ENCODE results near the gene MAMLD1.

Gene MAMLD1

DNA sequence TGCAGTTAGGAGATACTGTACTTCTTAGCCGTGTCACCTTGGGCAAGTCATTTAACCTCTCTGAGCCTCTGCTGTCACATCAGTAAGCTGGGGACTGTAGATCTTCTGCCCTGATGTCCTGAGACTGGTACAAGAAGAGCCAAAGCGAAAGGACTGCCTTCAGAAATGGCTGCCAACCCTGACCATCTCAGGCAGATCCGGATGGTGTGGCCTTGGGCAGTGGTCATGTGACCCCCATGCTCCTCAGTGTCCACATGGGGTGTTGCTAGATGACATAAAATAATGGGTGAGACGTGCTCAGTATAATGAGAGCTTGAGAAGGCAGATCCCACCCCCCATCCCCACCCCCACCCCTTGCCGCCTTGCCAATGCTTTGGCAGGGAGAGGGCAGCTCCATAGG is 144.9 kb downstream of the MAMLD1 start:
- Histone ChIP-seq H3K4me2 (ENCODE audit: low read length) (no peak overlapping the region), H3K79me2 (ENCODE audit: control insufficient read depth, low read length) (no peaks in the 10 kb centered on the region), H3K4me3 (ENCODE audit: low read length) (no peak overlapping the region), H4K20me1 (ENCODE audit: control insufficient read depth, insufficient read depth, low read depth, low read length) (no peaks in the 10 kb centered on the region), H3K27me3 (ENCODE audit: control insufficient read depth, low read length) (no peaks in the 10 kb centered on the region), H3K9me2 (replicated peaks; ENCODE audit: control insufficient read depth, low read length) (no peaks in the 10 kb centered on the region), H3K27ac (ENCODE audit: low read depth, low read length) (no peak overlapping the region), H3K9me3 (ENCODE audit: control insufficient read depth, insufficient read depth, low read length) (no peaks in the 10 kb centered on the region), H3F3A (ENCODE audit: control insufficient read depth, insufficient read depth) (no peaks in the 10 kb centered on the region), H3K36me3 (ENCODE audit: control insufficient read depth, low read length) (no peaks in the 10 kb centered on the region), H3K4me1 (ENCODE audit: control insufficient read depth, low read length) (no peaks in the 10 kb centered on the region)
- TF ChIP-seq, protein P1, sequence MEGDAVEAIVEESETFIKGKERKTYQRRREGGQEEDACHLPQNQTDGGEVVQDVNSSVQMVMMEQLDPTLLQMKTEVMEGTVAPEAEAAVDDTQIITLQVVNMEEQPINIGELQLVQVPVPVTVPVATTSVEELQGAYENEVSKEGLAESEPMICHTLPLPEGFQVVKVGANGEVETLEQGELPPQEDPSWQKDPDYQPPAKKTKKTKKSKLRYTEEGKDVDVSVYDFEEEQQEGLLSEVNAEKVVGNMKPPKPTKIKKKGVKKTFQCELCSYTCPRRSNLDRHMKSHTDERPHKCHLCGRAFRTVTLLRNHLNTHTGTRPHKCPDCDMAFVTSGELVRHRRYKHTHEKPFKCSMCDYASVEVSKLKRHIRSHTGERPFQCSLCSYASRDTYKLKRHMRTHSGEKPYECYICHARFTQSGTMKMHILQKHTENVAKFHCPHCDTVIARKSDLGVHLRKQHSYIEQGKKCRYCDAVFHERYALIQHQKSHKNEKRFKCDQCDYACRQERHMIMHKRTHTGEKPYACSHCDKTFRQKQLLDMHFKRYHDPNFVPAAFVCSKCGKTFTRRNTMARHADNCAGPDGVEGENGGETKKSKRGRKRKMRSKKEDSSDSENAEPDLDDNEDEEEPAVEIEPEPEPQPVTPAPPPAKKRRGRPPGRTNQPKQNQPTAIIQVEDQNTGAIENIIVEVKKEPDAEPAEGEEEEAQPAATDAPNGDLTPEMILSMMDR (IDR thresholded peaks at IDR 0.05; ENCODE audit: low read depth, low read length, poor library complexity, severe bottlenecking), result no peak
- TF ChIP-seq EZH2phosphoT487 (IDR thresholded peaks at IDR 0.05; ENCODE audit: borderline replicate concordance, low read length), result no peak

DNA sequence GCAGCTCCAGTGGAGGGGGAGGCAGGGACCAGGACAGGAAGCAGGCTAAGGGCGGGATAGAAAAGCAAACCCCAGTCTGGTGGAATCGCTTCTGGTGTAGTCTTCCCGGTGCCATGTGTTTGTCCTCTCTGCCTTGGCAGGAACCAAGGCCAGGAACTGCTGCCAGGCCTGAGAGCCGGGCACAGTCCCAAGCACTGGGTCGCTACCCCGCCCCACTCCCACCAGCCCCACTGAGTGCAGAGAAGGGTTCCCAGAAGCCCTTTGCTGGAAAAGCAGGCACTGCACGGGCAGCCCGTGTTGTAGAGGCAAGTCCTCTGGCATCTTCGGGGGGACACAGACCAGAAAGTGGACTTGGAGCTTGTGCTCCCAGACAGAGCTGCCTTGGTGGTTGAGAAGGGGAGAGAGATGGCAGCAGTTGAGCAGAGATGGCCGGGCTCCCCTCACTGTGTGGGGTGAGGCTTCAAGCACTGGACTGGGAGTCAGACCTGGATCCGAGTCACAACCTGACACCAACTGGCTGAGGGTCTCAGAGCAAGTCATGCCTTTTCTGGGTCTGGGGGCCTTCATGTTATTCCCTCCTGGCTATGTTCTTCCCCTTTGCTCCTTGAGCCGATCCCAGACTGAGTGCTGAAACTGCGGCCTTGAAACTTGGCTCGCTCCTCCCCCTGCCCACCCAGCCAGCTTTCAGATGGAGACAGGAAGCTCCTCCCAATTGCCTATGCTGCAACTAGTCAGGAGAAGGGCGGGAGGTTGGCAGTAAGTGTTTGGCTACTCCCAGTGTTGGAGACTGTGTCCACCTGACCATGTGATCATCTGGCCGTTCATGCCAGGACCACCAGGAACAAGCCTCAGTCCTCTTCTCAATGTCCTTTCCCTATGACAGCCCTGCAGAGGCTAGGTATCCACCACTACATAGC is 145.6 kb downstream of the MAMLD1 start:
- Histone ChIP-seq H3K9me2 (replicated peaks; ENCODE audit: control insufficient read depth, low read length) (no peaks in the 10 kb centered on the region), H3K9me3 (ENCODE audit: control insufficient read depth, insufficient read depth, low read length) (no peaks in the 10 kb centered on the region), H3K27me3 (ENCODE audit: control insufficient read depth, low read length) (no peaks in the 10 kb centered on the region), H3F3A (ENCODE audit: control insufficient read depth, insufficient read depth) (no peaks in the 10 kb centered on the region), H3K36me3 (ENCODE audit: control insufficient read depth, low read length) (no peaks in the 10 kb centered on the region), H3K4me1 (ENCODE audit: control insufficient read depth, low read length) (no peaks in the 10 kb centered on the region), H3K79me2 (ENCODE audit: control insufficient read depth, low read length) (no peaks in the 10 kb centered on the region), H4K20me1 (ENCODE audit: control insufficient read depth, insufficient read depth, low read depth, low read length) (no peaks in the 10 kb centered on the region), H3K4me2 (ENCODE audit: low read length) (no peak overlapping the region), H3K4me3 (ENCODE audit: low read length) (no peak overlapping the region), H3K27ac (ENCODE audit: low read depth, low read length) (no peak overlapping the region)
- no peak for TF ChIP-seq EZH2phosphoT487 (IDR thresholded peaks at IDR 0.05; ENCODE audit: borderline replicate concordance, low read length)
- TF ChIP-seq, protein P1 (IDR thresholded peaks at IDR 0.05; ENCODE audit: low read depth, low read length, poor library complexity, severe bottlenecking), result no peak

DNA sequence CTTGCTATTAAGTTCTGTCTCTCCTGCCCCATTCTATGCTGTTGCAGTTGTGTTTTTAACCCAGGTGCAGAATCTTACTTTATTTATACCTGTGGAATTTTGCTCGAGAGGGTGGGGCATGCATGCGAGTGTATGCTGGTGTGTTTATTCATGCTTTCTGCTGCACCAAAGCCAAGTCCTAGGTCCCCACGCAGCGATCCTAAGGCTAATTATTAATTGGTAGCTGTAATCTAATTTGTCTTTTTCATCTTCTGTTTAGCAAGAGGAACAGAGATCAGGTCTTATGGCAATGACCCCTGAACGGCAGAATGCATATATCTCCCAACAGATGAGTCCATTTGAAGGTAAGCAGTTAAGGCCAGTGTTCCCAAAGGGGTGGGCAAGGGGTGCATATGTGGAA is 146.6 kb downstream of the MAMLD1 start:
- Histone ChIP-seq H3K79me2 (ENCODE audit: control insufficient read depth, low read length) (no peaks in the 10 kb centered on the region), H3K27me3 (ENCODE audit: control insufficient read depth, low read length) (no peaks in the 10 kb centered on the region), H3K4me3 (ENCODE audit: low read length) (no peak overlapping the region), H3K4me2 (ENCODE audit: low read length) (no peak overlapping the region), H3K4me1 (ENCODE audit: control insufficient read depth, low read length) (no peaks in the 10 kb centered on the region), H3F3A (ENCODE audit: control insufficient read depth, insufficient read depth) (no peaks in the 10 kb centered on the region), H4K20me1 (ENCODE audit: control insufficient read depth, insufficient read depth, low read depth, low read length) (no peaks in the 10 kb centered on the region), H3K9me2 (replicated peaks; ENCODE audit: control insufficient read depth, low read length) (no peaks in the 10 kb centered on the region), H3K9me3 (ENCODE audit: control insufficient read depth, insufficient read depth, low read length) (no peaks in the 10 kb centered on the region), H3K36me3 (ENCODE audit: control insufficient read depth, low read length) (no peaks in the 10 kb centered on the region), H3K27ac (ENCODE audit: low read depth, low read length) (no peak overlapping the region)
- TF ChIP-seq EZH2phosphoT487 (IDR thresholded peaks at IDR 0.05; ENCODE audit: borderline replicate concordance, low read length), result no peak
- TF ChIP-seq, protein P1 (IDR thresholded peaks at IDR 0.05; ENCODE audit: low read depth, low read length, poor library complexity, severe bottlenecking), result no peak
